H1 (cell line): Measurements from ENCODE around the gene PSMB1. TPM values are rescaled to one million over a fixed set of nuclear protein-coding genes. Genes with fewer than 3 reads are reported as not detected.

Experiments
- CTCF ChIA-PET: fragments of 300-600 bp; sonication (Branson Sonifier 250); formaldehyde crosslinking; loops from one replicate; lab custom pipeline; 2021; ENCODE audit not compliant: partially characterized antibody; lab: Charles Lee
- POLR2A ChIA-PET: fragments of 300-600 bp; sonication (Branson Sonifier 250); formaldehyde crosslinking; loops from one replicate; lab custom pipeline; 2021; ENCODE audit warnings: inconsistent platforms; ENCODE audit not compliant: partially characterized antibody; lab: Charles Lee
- DNase-seq, 2 experiments: peaks; one replicate each; pipeline versions ENCODE4 v3.0.0 to v3.0.0-alpha.2; 2010 to 2022; ENCODE audit warnings: low spot score in 2 of 2, low read depth in 1 of 2, mixed read lengths in 1 of 2
- FAIRE-seq: peaks from 2 replicates; lab custom pipeline; 2011; peaks lifted over from hg19 to GRCh38; lab: Jason Lieb, UNC
- H2AFZ ChIP-seq: 2 replicates; pipeline ENCODE4 v1.8.1; 2012; ENCODE audit warnings: low read length, inconsistent platforms
- H2AK5ac ChIP-seq: 2 replicates; pipeline ENCODE4 v1.6.1; 2013; ENCODE audit warnings: low read depth, low read length
- H2BK120ac ChIP-seq: replicated peaks from 2 replicates; pipeline ENCODE3; 2013; ENCODE audit warnings: low read depth, low read length, inconsistent platforms
- H2BK12ac ChIP-seq: 2 replicates; pipeline ENCODE4 v1.6.1; 2013; ENCODE audit warnings: low read depth, low read length
- H2BK15ac ChIP-seq: 2 replicates; pipeline ENCODE4 v1.6.1; 2013; ENCODE audit warnings: low read length
- H2BK20ac ChIP-seq: 2 replicates; pipeline ENCODE4 v1.6.1; 2013; ENCODE audit warnings: low read length
- H2BK5ac ChIP-seq: 2 replicates; pipeline ENCODE4 v1.6.1; 2013; ENCODE audit warnings: low read depth, low read length
- H3K14ac ChIP-seq: 2 replicates; pipeline ENCODE4 v1.6.1; 2013; ENCODE audit warnings: inconsistent platforms; ENCODE audit not compliant: insufficient read length
- H3K18ac ChIP-seq: 2 replicates; pipeline ENCODE4 v1.6.1; 2013; ENCODE audit warnings: low read length; ENCODE audit errors: extremely low read depth
- H3K23ac ChIP-seq: 2 replicates; pipeline ENCODE4 v1.6.1; 2013; ENCODE audit warnings: inconsistent platforms; ENCODE audit not compliant: insufficient read length
- H3K23me2 ChIP-seq: 2 replicates; pipeline ENCODE4 v1.6.1; 2013; ENCODE audit warnings: low read depth, low read length
- H3K27ac ChIP-seq: 2 replicates; pipeline ENCODE4 v1.6.1; 2011; ENCODE audit warnings: low read depth, low read length, inconsistent platforms
- H3K27me3 ChIP-seq, 4 experiments: replicated peaks in 1 of 4; 1 replicate in 1 of 4; 2 replicates in 3 of 4; pipeline versions ENCODE4 v1.6.1 to v1.8.1; 2011 to 2013; ENCODE audit warnings: low read length in 3 of 4, mild to moderate bottlenecking in 3 of 4, inconsistent platforms in 2 of 4, mixed read lengths in 2 of 4, moderate library complexity in 1 of 4; ENCODE audit not compliant: control insufficient read depth in 3 of 4, insufficient read depth in 3 of 4; ENCODE audit errors: extremely low read depth in 1 of 4
- H3K36me3 ChIP-seq, 4 experiments: 2 replicates each; pipeline versions ENCODE4 v1.6.1 to v1.8.1; 2011 to 2013; ENCODE audit warnings: mild to moderate bottlenecking in 4 of 4, low read length in 3 of 4, moderate library complexity in 2 of 4, control low read depth in 1 of 4, inconsistent platforms in 1 of 4; ENCODE audit not compliant: insufficient read depth in 4 of 4, control insufficient read depth in 2 of 4
- H3K4ac ChIP-seq: replicated peaks from 2 replicates; pipeline ENCODE3; 2013; ENCODE audit warnings: low read length, low read depth, mixed read lengths, inconsistent platforms; ENCODE audit not compliant: insufficient read length
- H3K4me1 ChIP-seq, 4 experiments: replicated peaks in 1 of 4; 1 replicate in 1 of 4; 2 replicates in 3 of 4; pipeline versions ENCODE4 v1.6.1 to v1.8.1; 2011 to 2013; ENCODE audit warnings: low read length in 3 of 4, inconsistent platforms in 2 of 4, mixed read lengths in 1 of 4; ENCODE audit not compliant: insufficient read depth in 4 of 4, control insufficient read depth in 3 of 4
- H3K4me2 ChIP-seq, 2 experiments: 2 replicates each; pipeline versions ENCODE4 v1.6.1 to v1.8.1; 2011 to 2013; ENCODE audit warnings: low read depth in 2 of 2, low read length in 2 of 2, control low read depth in 1 of 2, inconsistent platforms in 1 of 2, mild to moderate bottlenecking in 1 of 2; ENCODE audit not compliant: insufficient read depth in 1 of 2
- H3K4me3 ChIP-seq, 4 experiments: fragments of 200-600, 300-600 bp in 1 of 4; sonication (generic), shearing (Covaris generic), sonication (Bioruptor Twin) in 1 of 4; 2 replicates each; pipeline versions ENCODE4 v1.5.1 to v1.8.1; 2011 to 2016; ENCODE audit warnings: low read length in 4 of 4, low read depth in 3 of 4, control low read depth in 2 of 4, inconsistent platforms in 2 of 4, mild to moderate bottlenecking in 2 of 4, mixed read lengths in 1 of 4, moderate library complexity in 1 of 4; ENCODE audit not compliant: insufficient read depth in 2 of 4; ENCODE audit errors: extremely low read depth in 1 of 4
- H3K56ac ChIP-seq: replicated peaks from 2 replicates; pipeline ENCODE3; 2013; ENCODE audit warnings: low read depth, mild to moderate bottlenecking, mixed read lengths, low read length, inconsistent platforms; ENCODE audit not compliant: insufficient read length
- H3K79me1 ChIP-seq: 2 replicates; pipeline ENCODE4 v1.6.1; 2013; ENCODE audit warnings: low read depth, low read length, control low read depth
- H3K79me2 ChIP-seq, 2 experiments: 2 replicates each; pipeline versions ENCODE4 v1.6.1 to v1.8.1; 2012 to 2013; ENCODE audit warnings: low read length in 2 of 2, mild to moderate bottlenecking in 2 of 2, inconsistent platforms in 1 of 2; ENCODE audit not compliant: insufficient read depth in 2 of 2, control insufficient read depth in 1 of 2
- H3K9ac ChIP-seq, 4 experiments: replicated peaks in 1 of 4; 1 replicate in 1 of 4; 2 replicates in 3 of 4; pipeline versions ENCODE4 v1.6.1 to v1.8.1; 2011 to 2013; ENCODE audit warnings: low read depth in 3 of 4, low read length in 3 of 4, control low read depth in 2 of 4, mild to moderate bottlenecking in 2 of 4, moderate library complexity in 2 of 4, inconsistent platforms in 1 of 4; ENCODE audit errors: extremely low read depth in 1 of 4
- H3K9me3 ChIP-seq, 2 experiments: 2 replicates each; pipeline versions ENCODE4 v1.6.1 to v1.8.1; 2012 to 2013; ENCODE audit warnings: mild to moderate bottlenecking in 2 of 2, moderate library complexity in 2 of 2, control low read depth in 1 of 2, inconsistent platforms in 1 of 2, low read depth in 1 of 2, low read length in 1 of 2, mixed read lengths in 1 of 2; ENCODE audit not compliant: insufficient read depth in 2 of 2
- H4K20me1 ChIP-seq, 2 experiments: replicated peaks in 1 of 2; 2 replicates each; pipeline versions ENCODE3 to v1.8.1; 2011 to 2013; ENCODE audit warnings: inconsistent platforms in 2 of 2, low read length in 2 of 2, mild to moderate bottlenecking in 1 of 2; ENCODE audit not compliant: insufficient read depth in 2 of 2, control insufficient read depth in 1 of 2
- H4K5ac ChIP-seq: 2 replicates; pipeline ENCODE4 v1.6.1; 2013; ENCODE audit warnings: low read length, low read depth, mixed read lengths, inconsistent platforms; ENCODE audit not compliant: insufficient read length
- H4K8ac ChIP-seq: 2 replicates; pipeline ENCODE4 v1.8.0; 2013; ENCODE audit warnings: mild to moderate bottlenecking, moderate library complexity, low read length, inconsistent platforms; ENCODE audit not compliant: insufficient read depth; ENCODE audit errors: extremely low read depth
- H4K91ac ChIP-seq: replicated peaks from 2 replicates; pipeline ENCODE3; 2013; ENCODE audit warnings: low read length, mixed read lengths, inconsistent platforms; ENCODE audit not compliant: insufficient read length
- BRCA1 ChIP-seq: IDR thresholded peaks from 2 replicates; pipeline ENCODE4 v1.6.1; 2012; ENCODE audit warnings: low read depth, low read length, improper control_type of control experiment
- CEBPB ChIP-seq: IDR thresholded peaks from 2 replicates; pipeline ENCODE4 v1.6.1; 2012; ENCODE audit warnings: low read depth, low read length
- GTF2F1 ChIP-seq: IDR thresholded peaks from 2 replicates; pipeline ENCODE4 v1.6.1; 2012; ENCODE audit warnings: low read depth, low read length, improper control_type of control experiment, borderline replicate concordance
- HDAC6 ChIP-seq: IDR thresholded peaks from one replicate; pipeline ENCODE4 v1.7.1; 2012; ENCODE audit warnings: low read depth, mild to moderate bottlenecking, inconsistent platforms, low read length, moderate library complexity
- JUN ChIP-seq: IDR thresholded peaks from 2 replicates; pipeline ENCODE4 v1.6.1; 2011; ENCODE audit warnings: low read depth, mild to moderate bottlenecking, improper control_type of control experiment, low read length
- KDM1A ChIP-seq: fragments of 200-600, 300-600 bp; sonication (generic); IDR thresholded peaks from 2 replicates; pipeline ENCODE4 v1.7.1; 2016; ENCODE audit warnings: mild to moderate bottlenecking, low read length, borderline replicate concordance
- KDM5A ChIP-seq: fragments of 200-600 bp; IDR thresholded peaks from 2 replicates; pipeline ENCODE4 v1.7.1; 2012; ENCODE audit warnings: mild to moderate bottlenecking, low read length, inconsistent platforms, mixed read lengths
- RBBP5 ChIP-seq: IDR thresholded peaks from 2 replicates; pipeline ENCODE4 v1.7.1; 2012; ENCODE audit warnings: low read depth, mild to moderate bottlenecking, inconsistent platforms, low read length, moderate library complexity, borderline replicate concordance
- RFX5 ChIP-seq: IDR thresholded peaks from 2 replicates; pipeline ENCODE4 v1.6.1; 2011; ENCODE audit warnings: low read depth, low read length, improper control_type of control experiment, borderline replicate concordance
- TAF7 ChIP-seq: optimal IDR thresholded peaks from 2 replicates; pipeline ENCODE3; 2011; ENCODE audit warnings: low read depth, mild to moderate bottlenecking, inconsistent platforms, low read length, moderate library complexity, borderline replicate concordance
- TEAD4 ChIP-seq: IDR thresholded peaks from 2 replicates; pipeline ENCODE4 v1.6.1; 2012; ENCODE audit warnings: low read depth, low read length, inconsistent platforms, mixed read lengths
- ZNF274 ChIP-seq: IDR thresholded peaks from 2 replicates; pipeline ENCODE4 v1.7.0; 2012; ENCODE audit warnings: low read length, borderline replicate concordance; ENCODE audit errors: extremely low read depth
- WGBS, 2 experiments: shearing (Covaris generic) in 1 of 2; methylation state at CpG; one replicate each; pipeline versions ENCODE4 v1.1.6 to v1.1.7; 2013 to 2015; ENCODE audit warnings: low lambda C conversion rate in 2 of 2, mixed read lengths in 2 of 2, inconsistent platforms in 1 of 2, low coverage in 1 of 2, missing lambda C conversion rate in 1 of 2; ENCODE audit not compliant: insufficient replicate concordance in 2 of 2, insufficient coverage in 1 of 2, insufficient read length in 1 of 2; ENCODE audit errors: extremely low coverage in 1 of 2, missing lambda C conversion rate in 1 of 2; 5-methylcytosine and 5-hydroxymethylcytosine counted together
- polyA plus RNA-seq, 7 experiments: library from polyadenylated mRNA; depleted of rRNA in 3 of 7; stranded (reverse) in 5 of 7; unstranded in 2 of 7; fragments of >200 nt in 5 of 7; fragments of 200-250 nt in 2 of 7; gene quantifications; 1 replicate in 5 of 7; 2 replicates in 1 of 7; 4 replicates in 1 of 7; pipeline versions ENCODE4 v1.2.1 to v1.2.3, GENCODE V29; 2011 to 2013; ENCODE audit warnings: missing spikeins in 2 of 7, mixed read lengths in 2 of 7
- total RNA-seq: library from RNA; stranded (reverse); fragmentation: NEBNext Ultra II Directional; extraction: Animal tissue kit (Norgen Biotek cat#: 25700); gene quantifications from 2 replicates; pipeline ENCODE4 v1.2.1, GENCODE V29; 2021

PSMB1 gene
- total and polyA plus RNA-seq, 2 of the 8 experiments (the other 6 are each of a cell fraction or from before 2014, with no cell fraction given), result 237 to 609 TPM

GRCh38 chr6:170505306-170505705 lies 47.8 kb downstream of the PSMB1 start:
- TF ChIP-seq CEBPB (no peak), BRCA1 (no peak), GTF2F1 (no peak), RFX5 (no peak), TAF7 (no peak), RBBP5 (no peak), HDAC6 (no peak), JUN (no peak), KDM5A (no peak), ZNF274 (no peak), KDM1A (no peak), TEAD4 (no peak)
- TF ChIP-seq, all 59 proteins: peak for 0
- POLR2A ChIA-PET, result no interaction called here

More at GRCh38 chr6:170505306-170505705, 47.8 kb downstream of the PSMB1 start:
- no peak overlapping the region for H3K18ac ChIP-seq
- H3K79me1 ChIP-seq, result no peaks in the 10 kb centered on the region
- H3K9ac ChIP-seq, result no peak overlapping the region
- no peak overlapping the region for H2BK5ac ChIP-seq
- H2BK120ac ChIP-seq, result no peak overlapping the region
- H4K5ac ChIP-seq, result no peak overlapping the region
- no peak overlapping the region for H3K14ac ChIP-seq
- H3K27ac ChIP-seq, result no peak overlapping the region
- WGBS, 2 experiments, result 85% methylated on average over 9 of the region's 9 CpGs; no CpG with 5 or more reads in 1 of the 2 experiments
- H3K56ac ChIP-seq, result no peak overlapping the region
- no peaks in the 10 kb centered on the region for H3K79me2 ChIP-seq
- no peak overlapping the region for H2BK15ac ChIP-seq
- H3K23ac ChIP-seq, result no peak overlapping the region
- no peak overlapping the region for H2AK5ac ChIP-seq
- no peak overlapping the region for H4K8ac ChIP-seq
- no peaks in the 10 kb centered on the region for H4K20me1 ChIP-seq
- CTCF ChIA-PET, result interaction anchor here (0.8 to 1.8 kb wide), 2 partner anchors 24 to 26 kb away, joined by 3 to 5 read pairs; no protein-coding TSS in a partner anchor
- no peak overlapping the region for H2BK12ac ChIP-seq
- H3K4me3 ChIP-seq, result no peak overlapping the region
- no peaks in the 10 kb centered on the region; a peak in 1 of 7 replicates for H3K27me3 ChIP-seq
- no peak for FAIRE-seq
- H3K36me3 ChIP-seq, result no peaks in the 10 kb centered on the region
- peaks cover 0 to 7% of the 10 kb centered on the region in 2 experiments; a peak in 1 of 4 replicates for H3K9me3 ChIP-seq
- H3K4ac ChIP-seq, result no peak overlapping the region
- H2BK20ac ChIP-seq, result no peak overlapping the region
- H3K4me2 ChIP-seq, result no peak overlapping the region
- DNase-seq, result no peak
- no peak overlapping the region for H2AFZ ChIP-seq
- no peak overlapping the region for H4K91ac ChIP-seq
- H3K4me1 ChIP-seq, result no peaks in the 10 kb centered on the region
- H3K23me2 ChIP-seq, result no peaks in the 10 kb centered on the region
